Thyroid gland (tissue), 4 donors: ENCODE measurements around the gene ARMC7. TPM values are rescaled to one million over a fixed set of nuclear protein-coding genes. Genes with fewer than 3 reads are reported as not detected.

Experiments
- DNase-seq, 2 donors: peaks; one replicate each; pipeline ENCODE4 v3.0.0-alpha.2; 2019
- H3K27ac ChIP-seq, 3 donors: fragments of 200-600 bp; sonication (generic); 1 replicate in 2 of 3; 2 replicates in 1 of 3; pipeline ENCODE4 v1.5.1; 2016 to 2019; ENCODE audit warnings: mild to moderate bottlenecking in 1 of 3, moderate library complexity in 1 of 3
- H3K27me3 ChIP-seq: fragments of 200-600 bp; sonication (generic); one replicate; pipeline ENCODE4 v1.5.1; 2019
- H3K36me3 ChIP-seq, 2 donors: fragments of 200-600 bp; sonication (generic); one replicate each; pipeline ENCODE4 v1.5.1; 2016 to 2019
- H3K4me1 ChIP-seq, 2 donors: fragments of 200-600 bp; sonication (generic); one replicate each; pipeline ENCODE4 v1.5.1; 2017 to 2019
- H3K4me3 ChIP-seq, 3 donors: fragments of 200-600 bp; sonication (generic); replicated peaks in 1 of 3; 1 replicate in 2 of 3; 2 replicates in 1 of 3; pipeline ENCODE4 v1.5.1; 2016; ENCODE audit warnings: mild to moderate bottlenecking in 1 of 3
- H3K9me3 ChIP-seq: fragments of 200-600 bp; sonication (generic); one replicate; pipeline ENCODE4 v1.5.1; 2017
- POLR2A ChIP-seq, 2 donors: fragments of 450-650 bp; IDR thresholded peaks; one replicate each; pipeline ENCODE4 v1.6.1; 2017; ENCODE audit warnings: antibody characterized with exemption in 2 of 2, mild to moderate bottlenecking in 2 of 2, moderate library complexity in 1 of 2
- WGBS, 2 donors: methylation state at CpG; one replicate each; pipeline ENCODE4 v1.1.5; 2017; 5-methylcytosine and 5-hydroxymethylcytosine counted together
- intact Hi-C: fragments of 100-400 bp; cut with DNase I; formaldehyde crosslinking; loops from one replicate; pipeline ENCODE4 v1.15.1; 2023
- total RNA-seq, 4 donors: library from RNA; depleted of rRNA; stranded (reverse); fragments of >200 nt; gene quantifications; one replicate each; pipeline ENCODE4 v1.2.3, GENCODE V29; 2016
- TF ChIP-seq, protein P1 (sequence below), 6 experiments: fragments of 200-600 bp in 3 of 6; fragments of 450-650 bp in 3 of 6; sonication (generic) in 3 of 6; IDR thresholded peaks; one replicate each; pipeline ENCODE4 v1.5.1; 2016 to 2019; ENCODE audit warnings: antibody characterized with exemption in 6 of 6, mild to moderate bottlenecking in 2 of 6, inconsistent platforms in 1 of 6, moderate library complexity in 1 of 6

Gene ARMC7
- total RNA-seq, 4 donors from 2014 or later, result 8.7 to 13.1 (median 10.5) TPM

DNA sequence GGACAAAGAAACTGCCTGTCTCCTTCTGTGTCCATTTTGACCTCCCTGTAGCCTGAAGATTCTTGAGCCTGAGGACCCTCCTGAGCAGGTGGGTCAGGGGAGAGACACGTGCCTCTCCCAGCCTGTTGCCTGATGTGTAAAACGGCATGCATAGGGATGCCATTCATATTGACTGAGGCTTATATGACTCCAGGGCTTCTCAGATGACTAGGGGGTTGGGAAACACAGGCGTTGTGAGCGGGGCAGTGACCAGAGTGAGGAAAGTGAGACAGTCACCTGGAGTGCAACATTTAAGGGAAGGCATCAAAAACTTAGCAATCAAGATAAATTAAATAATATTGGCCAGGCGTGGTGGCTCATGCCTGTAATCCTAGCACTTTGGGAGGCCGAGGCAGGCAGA is 27.1 kb upstream of the ARMC7 start:
- Histone ChIP-seq H3K9me3 (no peaks in the 10 kb centered on the region), H3K36me3 (no peaks in the 10 kb centered on the region), H3K27ac (no peak overlapping the region), H3K27me3 (no peaks in the 10 kb centered on the region), H3K4me1 (peaks cover 20 to 47% of the 10 kb centered on the region in 2 donors), H3K4me3 (no peak overlapping the region)
- 82 to 89% methylated on average over 6 of the region's 6 CpGs for WGBS, 2 donors
- DNase-seq, result no peak
- TF ChIP-seq, protein P1, sequence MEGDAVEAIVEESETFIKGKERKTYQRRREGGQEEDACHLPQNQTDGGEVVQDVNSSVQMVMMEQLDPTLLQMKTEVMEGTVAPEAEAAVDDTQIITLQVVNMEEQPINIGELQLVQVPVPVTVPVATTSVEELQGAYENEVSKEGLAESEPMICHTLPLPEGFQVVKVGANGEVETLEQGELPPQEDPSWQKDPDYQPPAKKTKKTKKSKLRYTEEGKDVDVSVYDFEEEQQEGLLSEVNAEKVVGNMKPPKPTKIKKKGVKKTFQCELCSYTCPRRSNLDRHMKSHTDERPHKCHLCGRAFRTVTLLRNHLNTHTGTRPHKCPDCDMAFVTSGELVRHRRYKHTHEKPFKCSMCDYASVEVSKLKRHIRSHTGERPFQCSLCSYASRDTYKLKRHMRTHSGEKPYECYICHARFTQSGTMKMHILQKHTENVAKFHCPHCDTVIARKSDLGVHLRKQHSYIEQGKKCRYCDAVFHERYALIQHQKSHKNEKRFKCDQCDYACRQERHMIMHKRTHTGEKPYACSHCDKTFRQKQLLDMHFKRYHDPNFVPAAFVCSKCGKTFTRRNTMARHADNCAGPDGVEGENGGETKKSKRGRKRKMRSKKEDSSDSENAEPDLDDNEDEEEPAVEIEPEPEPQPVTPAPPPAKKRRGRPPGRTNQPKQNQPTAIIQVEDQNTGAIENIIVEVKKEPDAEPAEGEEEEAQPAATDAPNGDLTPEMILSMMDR (IDR thresholded peaks at IDR 0.05), result no peak
- no peak for TF ChIP-seq POLR2A (IDR thresholded peaks at IDR 0.05)
- intact Hi-C loops, result no loop called here

DNA sequence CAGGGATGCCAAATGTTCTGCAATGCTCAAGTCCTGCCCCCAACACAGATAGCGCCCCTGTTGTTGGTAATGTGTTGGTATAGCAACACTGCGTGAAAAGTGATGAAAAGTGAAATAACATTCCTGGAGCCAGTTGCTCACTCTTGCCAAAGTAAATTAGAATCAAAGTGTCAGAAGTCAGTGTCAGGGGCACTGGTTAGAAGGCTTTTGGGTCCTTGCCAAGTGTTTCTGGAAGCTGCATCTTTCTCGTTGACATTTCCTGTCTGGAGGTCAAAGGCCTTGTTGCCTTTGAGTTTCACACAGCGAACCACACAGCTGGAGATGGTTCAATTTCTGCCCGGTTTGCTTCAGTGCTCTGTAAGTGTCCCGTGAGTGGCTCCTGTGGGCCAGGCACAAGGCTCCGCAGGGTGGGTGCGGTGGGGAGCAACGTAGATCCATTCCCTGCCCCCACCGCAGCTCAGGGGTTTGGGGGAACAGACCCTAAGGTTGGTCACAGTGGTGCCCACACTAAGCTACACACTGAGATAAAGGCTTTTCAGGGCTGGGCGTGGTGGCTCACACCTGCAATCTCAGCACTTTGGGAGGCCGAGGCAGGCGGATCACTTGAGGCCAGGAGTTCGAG is 25.6 kb upstream of the ARMC7 start:
- H3K9me3 ChIP-seq, result no peaks in the 10 kb centered on the region
- H3K4me3 ChIP-seq, result no peak overlapping the region
- intact Hi-C loops, result no loop called here
- no peaks in the 10 kb centered on the region for H3K27me3 ChIP-seq
- 40 to 56% methylated on average over 10 to 14 of the region's 14 CpGs for WGBS, 2 donors
- DNase-seq, result peak in 1 of 2 donors; percentile 46
- no peak for TF ChIP-seq POLR2A (IDR thresholded peaks at IDR 0.05)
- TF ChIP-seq, protein P1 (IDR thresholded peaks at IDR 0.05), result no peak
- H3K36me3 ChIP-seq, result no peaks in the 10 kb centered on the region
- H3K4me1 ChIP-seq, result peaks cover 23 to 46% of the 10 kb centered on the region in 2 donors
- H3K27ac ChIP-seq, result peak overlapping the region in 2 of 3 donors; percentile 14 to 55

DNA sequence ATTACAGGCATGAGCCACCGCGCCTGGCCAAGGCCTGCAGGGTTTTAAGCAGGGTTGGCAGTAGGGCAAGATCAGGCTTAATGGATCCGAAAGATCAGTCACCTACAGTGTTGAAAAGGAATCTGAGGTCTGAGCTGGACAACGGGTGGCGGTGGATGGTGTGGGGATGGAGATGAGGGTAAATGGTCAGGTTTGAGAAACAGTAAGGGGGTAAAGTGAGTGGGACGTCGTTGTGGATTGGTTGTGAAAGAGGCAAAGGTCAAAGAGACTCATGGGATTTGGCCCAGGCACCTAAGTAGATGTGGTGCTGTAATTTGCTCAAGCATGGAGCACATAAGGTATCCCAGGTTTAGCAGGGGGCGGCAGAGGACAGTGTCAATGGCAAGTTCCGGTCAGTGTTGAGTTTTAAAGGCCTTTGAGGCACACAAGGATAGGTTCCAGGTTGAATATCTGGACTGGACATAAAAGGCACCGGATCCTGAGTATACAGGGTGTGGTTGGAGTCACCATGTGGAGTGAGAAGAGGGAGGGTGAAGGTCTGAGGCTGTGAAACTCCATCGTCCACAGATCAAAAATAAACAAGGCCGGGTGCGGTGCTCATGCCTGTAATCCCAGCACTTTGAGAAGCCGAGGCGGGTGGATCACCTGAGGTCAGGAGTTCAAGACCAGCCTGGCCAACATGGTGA is 23.1 kb upstream of the ARMC7 start:
- no peaks in the 10 kb centered on the region for H3K27me3 ChIP-seq
- H3K4me3 ChIP-seq, result no peak overlapping the region
- TF ChIP-seq, protein P1 (IDR thresholded peaks at IDR 0.05), result no peak
- no peak for TF ChIP-seq POLR2A (IDR thresholded peaks at IDR 0.05)
- WGBS, 2 donors, result 84 to 85% methylated on average over 15 of the region's 15 CpGs
- no peaks in the 10 kb centered on the region for H3K36me3 ChIP-seq
- DNase-seq, result no peak
- peak overlapping the region in 2 of 3 donors; percentile 84 to 88 for H3K27ac ChIP-seq
- no peaks in the 10 kb centered on the region for H3K9me3 ChIP-seq
- intact Hi-C loops, result no loop called here
- H3K4me1 ChIP-seq, result peaks cover 35 to 62% of the 10 kb centered on the region in 2 donors

GRCh38 chr17:75087182-75087557 is 22.6 kb upstream of the ARMC7 start:
- Histone ChIP-seq H3K36me3 (no peaks in the 10 kb centered on the region), H3K4me3 (peak overlapping the region in 1 of 3 donors; percentile 52), H3K27me3 (no peaks in the 10 kb centered on the region), H3K27ac (peak overlapping the region; percentile 69 to 88 (median 84)), H3K9me3 (no peaks in the 10 kb centered on the region), H3K4me1 (peaks cover 41 to 68% of the 10 kb centered on the region in 2 donors)
- DNase-seq, result no peak
- TF ChIP-seq, protein P1 (IDR thresholded peaks at IDR 0.05), result no peak
- no peak for TF ChIP-seq POLR2A (IDR thresholded peaks at IDR 0.05)
- intact Hi-C loops, result no loop called here
- WGBS, 2 donors, result 45 to 58% methylated on average over 11 to 12 of the region's 12 CpGs
